Stimulated activated naive B cell treated with anti-CD40 and anti-IgM and Interleukin-4, amounts not matched to agents 10 μg/mL and 1 μg/mL and 100 μg/mL, for 72 hours (primary cell): ENCODE measurements around the gene LUC7L3.

Experiments
- ATAC-seq, 2 donors: fragments of 150-1000 bp; cut with Tn5 transposase; replicated peaks; 2 replicates each; pipeline ENCODE4 v1.10.0; 2021; ENCODE audit warnings: moderate library complexity in 1 of 2
- DNase-seq: peaks from one replicate; pipeline ENCODE4 v3.0.0; 2021
- H3K27ac Mint-ChIP-seq: one replicate; pipeline ENCODE4 v1.8.0; 2022; ENCODE audit warnings: mild to moderate bottlenecking, mixed read lengths
- H3K27me3 Mint-ChIP-seq, 2 donors: one replicate each; pipeline ENCODE4 v1.8.0; 2022; ENCODE audit warnings: mixed read lengths in 2 of 2
- H3K36me3 Mint-ChIP-seq, 2 donors: one replicate each; pipeline ENCODE4 v1.8.0; 2022; ENCODE audit warnings: mixed read lengths in 2 of 2, mild to moderate bottlenecking in 1 of 2
- H3K4me1 Mint-ChIP-seq, 2 donors: one replicate each; pipeline ENCODE4 v1.8.0; 2022; ENCODE audit warnings: mixed read lengths in 2 of 2, mild to moderate bottlenecking in 1 of 2
- H3K4me3 Mint-ChIP-seq, 2 donors: one replicate each; pipeline ENCODE4 v1.8.0; 2022; ENCODE audit warnings: mild to moderate bottlenecking in 2 of 2, mixed read lengths in 2 of 2, moderate library complexity in 1 of 2
- H3K9me3 Mint-ChIP-seq, 2 donors: one replicate each; pipeline ENCODE4 v1.8.0; 2022; ENCODE audit warnings: mixed read lengths in 2 of 2, mild to moderate bottlenecking in 1 of 2

Gene LUC7L3

GRCh38 chr17:50737118-50737698 is 17.8 kb downstream of the LUC7L3 start:
- Mint-ChIP-seq H3K36me3 (peaks cover 19 to 37% of the 10 kb centered on the region in 2 donors), H3K9me3 (no peaks in the 10 kb centered on the region), H3K27ac (peak overlapping the region; percentile 84), H3K27me3 (no peaks in the 10 kb centered on the region), H3K4me1 (peaks cover 16 to 44% of the 10 kb centered on the region in 2 donors), H3K4me3 (no peak overlapping the region)
- DNase-seq (no peak), ATAC-seq (peak; percentile 67 to 79)

GRCh38 chr17:50739098-50739497 is 19.7 kb downstream of the LUC7L3 start:
- peaks cover 15 to 39% of the 10 kb centered on the region in 2 donors for H3K4me1 Mint-ChIP-seq
- H3K36me3 Mint-ChIP-seq = peaks cover 29 to 44% of the 10 kb centered on the region in 2 donors

GRCh38 chr17:50745631-50746030 is 26.2 kb downstream of the LUC7L3 start:
- no peak overlapping the region for H3K27ac Mint-ChIP-seq
- ATAC-seq (no peak), DNase-seq (no peak)
- no peaks in the 10 kb centered on the region for H3K4me1 Mint-ChIP-seq
- peaks cover 36 to 50% of the 10 kb centered on the region in 2 donors for H3K36me3 Mint-ChIP-seq
- H3K4me3 Mint-ChIP-seq = no peak overlapping the region
- H3K27me3 Mint-ChIP-seq = no peaks in the 10 kb centered on the region
- no peaks in the 10 kb centered on the region for H3K9me3 Mint-ChIP-seq

More at GRCh38 chr17:50739098-50739497, 19.7 kb downstream of the LUC7L3 start:
- no peak overlapping the region for H3K4me3 Mint-ChIP-seq
- no peaks in the 10 kb centered on the region for H3K27me3 Mint-ChIP-seq
- DNase-seq (no peak), ATAC-seq (no peak)
- H3K27ac Mint-ChIP-seq = no peak overlapping the region
- no peaks in the 10 kb centered on the region for H3K9me3 Mint-ChIP-seq

GRCh38 chr17:50749245-50749644 is 29.8 kb downstream of the LUC7L3 start:
- Mint-ChIP-seq H3K27me3 (no peaks in the 10 kb centered on the region), H3K4me1 (no peaks in the 10 kb centered on the region), H3K36me3 (peaks cover 22 to 44% of the 10 kb centered on the region in 2 donors), H3K9me3 (no peaks in the 10 kb centered on the region), H3K4me3 (no peak overlapping the region), H3K27ac (no peak overlapping the region)
- ATAC-seq (no peak), DNase-seq (no peak)

- H3K36me3 Mint-ChIP-seq = peaks cover 14 to 31% of the 10 kb centered on the region in 2 donors
- no peak for ATAC-seq
- H3K27me3 Mint-ChIP-seq = no peaks in the 10 kb centered on the region
- no peaks in the 10 kb centered on the region for H3K9me3 Mint-ChIP-seq
- no peaks in the 10 kb centered on the region for H3K4me1 Mint-ChIP-seq
- DNase-seq = no peak
- peak overlapping the region; percentile 16 for H3K27ac Mint-ChIP-seq
- no peak overlapping the region for H3K4me3 Mint-ChIP-seq
Measured at GRCh38 chr17:50754521-50754920, 35.1 kb downstream of the LUC7L3 start.

GRCh38 chr17:50758524-50758923 is 39.1 kb downstream of the LUC7L3 start:
- Mint-ChIP-seq H3K9me3 (no peaks in the 10 kb centered on the region), H3K27ac (no peak overlapping the region), H3K4me1 (peaks cover 5 to 6% of the 10 kb centered on the region in 2 donors), H3K4me3 (no peak overlapping the region), H3K27me3 (no peaks in the 10 kb centered on the region), H3K36me3 (peaks cover 5 to 17% of the 10 kb centered on the region in 2 donors)
- ATAC-seq (no peak), DNase-seq (no peak)

GRCh38 chr17:50758989-50759544 is 39.7 kb downstream of the LUC7L3 start:
- H3K27me3 Mint-ChIP-seq = no peaks in the 10 kb centered on the region
- ATAC-seq = no peak
- no peak overlapping the region for H3K27ac Mint-ChIP-seq
- H3K4me1 Mint-ChIP-seq = peaks cover 6 to 7% of the 10 kb centered on the region in 2 donors
- peaks cover 5 to 13% of the 10 kb centered on the region in 2 donors for H3K36me3 Mint-ChIP-seq
- DNase-seq = no peak
- H3K4me3 Mint-ChIP-seq = no peak overlapping the region
- no peaks in the 10 kb centered on the region for H3K9me3 Mint-ChIP-seq

GRCh38 chr17:50762177-50762576 is 42.8 kb downstream of the LUC7L3 start:
- Mint-ChIP-seq H3K27ac (no peak overlapping the region), H3K9me3 (no peaks in the 10 kb centered on the region), H3K36me3 (no peaks in the 10 kb centered on the region), H3K4me1 (peaks cover 26 to 32% of the 10 kb centered on the region in 2 donors), H3K4me3 (peak overlapping the region; percentile 2 to 91), H3K27me3 (no peaks in the 10 kb centered on the region)
- DNase-seq (no peak), ATAC-seq (no peak)

GRCh38 chr17:50763716-50764475 is 44.5 kb downstream of the LUC7L3 start:
- no peaks in the 10 kb centered on the region for H3K9me3 Mint-ChIP-seq
- no peaks in the 10 kb centered on the region for H3K27me3 Mint-ChIP-seq

GRCh38 chr17:50764734-50765149 is 45.3 kb downstream of the LUC7L3 start:
- Mint-ChIP-seq H3K27ac (peak overlapping the region; percentile 39), H3K4me3 (peak overlapping the region in 1 of 2 donors; percentile 8), H3K4me1 (peaks cover 26 to 32% of the 10 kb centered on the region in 2 donors), H3K36me3 (no peaks in the 10 kb centered on the region), H3K9me3 (no peaks in the 10 kb centered on the region), H3K27me3 (no peaks in the 10 kb centered on the region)
- ATAC-seq = no peak
- DNase-seq = no peak

More at GRCh38 chr17:50763716-50764475, 44.5 kb downstream of the LUC7L3 start:
- Mint-ChIP-seq H3K27ac (no peak overlapping the region), H3K4me3 (no peak overlapping the region), H3K36me3 (no peaks in the 10 kb centered on the region), H3K4me1 (peaks cover 26 to 32% of the 10 kb centered on the region in 2 donors)
- no peak for DNase-seq
- no peak for ATAC-seq

GRCh38 chr17:50765454-50766221 is 46.2 kb downstream of the LUC7L3 start:
- Mint-ChIP-seq H3K9me3 (no peaks in the 10 kb centered on the region), H3K27me3 (no peaks in the 10 kb centered on the region), H3K36me3 (no peaks in the 10 kb centered on the region), H3K27ac (no peak overlapping the region), H3K4me3 (no peak overlapping the region), H3K4me1 (peaks cover 26 to 32% of the 10 kb centered on the region in 2 donors)
- peak; percentile 70 to 78 for ATAC-seq
- peak; percentile 18 for DNase-seq

GRCh38 chr17:50766222-50767023 is 47.0 kb downstream of the LUC7L3 start:
- DNase-seq = no peak
- no peaks in the 10 kb centered on the region for H3K9me3 Mint-ChIP-seq
- H3K36me3 Mint-ChIP-seq = no peaks in the 10 kb centered on the region
- H3K4me1 Mint-ChIP-seq = peaks cover 26 to 32% of the 10 kb centered on the region in 2 donors
- H3K27me3 Mint-ChIP-seq = no peaks in the 10 kb centered on the region
- no peak overlapping the region for H3K27ac Mint-ChIP-seq
- no peak overlapping the region for H3K4me3 Mint-ChIP-seq
- no peak for ATAC-seq

- ATAC-seq (no peak), DNase-seq (no peak)
- Mint-ChIP-seq H3K4me3 (no peak overlapping the region), H3K9me3 (no peaks in the 10 kb centered on the region), H3K27me3 (no peaks in the 10 kb centered on the region), H3K27ac (no peak overlapping the region), H3K36me3 (no peaks in the 10 kb centered on the region), H3K4me1 (peaks cover 26 to 32% of the 10 kb centered on the region in 2 donors)
Measured at GRCh38 chr17:50767030-50767429, 47.6 kb downstream of the LUC7L3 start.
